Measurements from ENCODE around the gene LSMEM2. TPM values are rescaled to one million over a fixed set of nuclear protein-coding genes. Genes with fewer than 3 reads are reported as not detected.

LSMEM2 gene
- total and polyA plus RNA-seq, 9 of the 15 experiments (the other 6 are each of a cell fraction or from before 2014, with no cell fraction given) = not detected

DNA sequence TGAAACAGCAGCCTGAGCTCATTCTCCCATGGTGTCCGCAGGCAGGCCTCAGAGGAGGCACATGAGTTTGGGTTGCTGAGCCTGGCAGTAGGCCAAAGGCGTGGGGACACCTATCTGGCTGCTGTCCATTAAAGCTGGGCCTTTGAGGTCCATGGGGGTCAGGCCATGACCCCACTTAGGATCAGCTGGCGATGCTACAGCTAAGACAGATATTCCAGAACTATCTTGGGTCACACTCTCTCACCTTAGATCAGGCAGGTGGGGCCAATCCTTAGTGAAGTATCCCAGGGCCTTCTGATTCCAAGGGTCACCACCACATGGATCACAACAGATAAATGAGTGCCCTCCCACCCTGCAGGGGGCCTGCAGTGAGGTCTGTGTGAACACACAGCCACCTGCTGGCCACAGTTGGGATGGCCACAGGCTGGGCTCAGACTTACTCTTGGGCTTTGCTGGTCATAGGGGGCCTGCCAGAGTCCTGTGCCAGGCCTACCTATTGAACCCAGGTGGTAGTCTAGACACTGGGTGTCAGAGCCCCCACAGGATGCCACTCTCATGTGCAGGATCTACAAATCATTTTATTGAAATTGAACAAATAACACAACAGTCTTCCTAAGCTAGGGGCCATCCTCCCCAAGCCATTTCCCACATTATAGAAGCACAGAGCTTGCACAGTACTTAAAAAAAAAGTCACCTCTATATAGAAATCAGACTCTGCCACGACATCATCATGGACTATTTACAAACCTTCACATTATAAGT, 45.6 kb downstream of the LSMEM2 start (continued):
- TF ChIP-seq, protein P1, sequence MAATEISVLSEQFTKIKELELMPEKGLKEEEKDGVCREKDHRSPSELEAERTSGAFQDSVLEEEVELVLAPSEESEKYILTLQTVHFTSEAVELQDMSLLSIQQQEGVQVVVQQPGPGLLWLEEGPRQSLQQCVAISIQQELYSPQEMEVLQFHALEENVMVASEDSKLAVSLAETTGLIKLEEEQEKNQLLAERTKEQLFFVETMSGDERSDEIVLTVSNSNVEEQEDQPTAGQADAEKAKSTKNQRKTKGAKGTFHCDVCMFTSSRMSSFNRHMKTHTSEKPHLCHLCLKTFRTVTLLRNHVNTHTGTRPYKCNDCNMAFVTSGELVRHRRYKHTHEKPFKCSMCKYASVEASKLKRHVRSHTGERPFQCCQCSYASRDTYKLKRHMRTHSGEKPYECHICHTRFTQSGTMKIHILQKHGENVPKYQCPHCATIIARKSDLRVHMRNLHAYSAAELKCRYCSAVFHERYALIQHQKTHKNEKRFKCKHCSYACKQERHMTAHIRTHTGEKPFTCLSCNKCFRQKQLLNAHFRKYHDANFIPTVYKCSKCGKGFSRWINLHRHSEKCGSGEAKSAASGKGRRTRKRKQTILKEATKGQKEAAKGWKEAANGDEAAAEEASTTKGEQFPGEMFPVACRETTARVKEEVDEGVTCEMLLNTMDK (IDR thresholded peaks at IDR 0.05; ENCODE audit: borderline replicate concordance, insufficient read depth, low read depth, low read length, poor library complexity, severe bottlenecking) = peak; percentile 68
- TF ChIP-seq ARID1B (IDR thresholded peaks at IDR 0.05) (peak; percentile 47), TFAM (CRISPR knock-in tag; conservative IDR thresholded peaks at IDR 0.05) (no peak), ZC3H8 (IDR thresholded peaks at IDR 0.05) (no peak), U2AF1 (optimal IDR thresholded peaks at IDR 0.05; ENCODE audit: low read depth, low read length) (no peak), HDAC1 (IDR thresholded peaks at IDR 0.05) (0 out of 4 replicates have a peak, but pooled peaks of 1 of the 2 experiments have one; percentile 24), ZNF77 (CRISPR knock-in tag; IDR thresholded peaks at IDR 0.05) (no peak), RAD21 (CRISPR knock-in tag; conservative IDR thresholded peaks at IDR 0.05 in 1 of 2, IDR thresholded peaks at IDR 0.05 in 1 of 2) (peak; percentile 70 to 91), TCF3 (CRISPR knock-in tag; IDR thresholded peaks at IDR 0.05) (peak; percentile 22; the same call in 1 of the 2 replicates), RCOR1 (IDR thresholded peaks at IDR 0.05; ENCODE audit: borderline replicate concordance in 1 of 2, low read depth in 2 of 2, low read length in 2 of 2) (0 out of 4 replicates have a peak, but pooled peaks of 1 of the 2 experiments have one; percentile 17), TBP (optimal IDR thresholded peaks at IDR 0.05; ENCODE audit: low read depth, low read length) (no peak), NCOR1 (IDR thresholded peaks at IDR 0.05) (peak; percentile 44; the same call in 1 of the 2 replicates), MLX (CRISPR knock-in tag; conservative IDR thresholded peaks at IDR 0.05) (no peak), CBFA2T2 (conservative IDR thresholded peaks at IDR 0.05) (0 out of 2 replicates have a peak, but pooled peaks have one; percentile 9), ZNF780A (CRISPR knock-in tag; IDR thresholded peaks at IDR 0.05) (no peak), OTX1 (CRISPR knock-in tag; IDR thresholded peaks at IDR 0.05) (no peak)
- TF ChIP-seq, protein P2, sequence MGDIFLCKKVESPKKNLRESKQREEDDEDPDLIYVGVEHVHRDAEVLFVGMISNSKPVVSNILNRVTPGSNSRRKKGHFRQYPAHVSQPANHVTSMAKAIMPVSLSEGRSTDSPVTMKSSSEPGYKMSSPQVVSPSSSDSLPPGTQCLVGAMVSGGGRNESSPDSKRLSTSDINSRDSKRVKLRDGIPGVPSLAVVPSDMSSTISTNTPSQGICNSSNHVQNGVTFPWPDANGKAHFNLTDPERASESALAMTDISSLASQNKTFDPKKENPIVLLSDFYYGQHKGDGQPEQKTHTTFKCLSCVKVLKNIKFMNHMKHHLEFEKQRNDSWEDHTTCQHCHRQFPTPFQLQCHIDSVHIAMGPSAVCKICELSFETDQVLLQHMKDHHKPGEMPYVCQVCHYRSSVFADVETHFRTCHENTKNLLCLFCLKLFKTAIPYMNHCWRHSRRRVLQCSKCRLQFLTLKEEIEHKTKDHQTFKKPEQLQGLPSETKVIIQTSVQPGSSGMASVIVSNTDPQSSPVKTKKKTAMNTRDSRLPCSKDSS (IDR thresholded peaks at IDR 0.05; ENCODE audit: low read depth, partially characterized antibody) = no peak
- TF ChIP-seq, protein P3, sequence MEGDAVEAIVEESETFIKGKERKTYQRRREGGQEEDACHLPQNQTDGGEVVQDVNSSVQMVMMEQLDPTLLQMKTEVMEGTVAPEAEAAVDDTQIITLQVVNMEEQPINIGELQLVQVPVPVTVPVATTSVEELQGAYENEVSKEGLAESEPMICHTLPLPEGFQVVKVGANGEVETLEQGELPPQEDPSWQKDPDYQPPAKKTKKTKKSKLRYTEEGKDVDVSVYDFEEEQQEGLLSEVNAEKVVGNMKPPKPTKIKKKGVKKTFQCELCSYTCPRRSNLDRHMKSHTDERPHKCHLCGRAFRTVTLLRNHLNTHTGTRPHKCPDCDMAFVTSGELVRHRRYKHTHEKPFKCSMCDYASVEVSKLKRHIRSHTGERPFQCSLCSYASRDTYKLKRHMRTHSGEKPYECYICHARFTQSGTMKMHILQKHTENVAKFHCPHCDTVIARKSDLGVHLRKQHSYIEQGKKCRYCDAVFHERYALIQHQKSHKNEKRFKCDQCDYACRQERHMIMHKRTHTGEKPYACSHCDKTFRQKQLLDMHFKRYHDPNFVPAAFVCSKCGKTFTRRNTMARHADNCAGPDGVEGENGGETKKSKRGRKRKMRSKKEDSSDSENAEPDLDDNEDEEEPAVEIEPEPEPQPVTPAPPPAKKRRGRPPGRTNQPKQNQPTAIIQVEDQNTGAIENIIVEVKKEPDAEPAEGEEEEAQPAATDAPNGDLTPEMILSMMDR (IDR thresholded peaks at IDR 0.05 in 2 of 3, conservative IDR thresholded peaks at IDR 0.05 in 1 of 3; ENCODE audit: insufficient read depth in 2 of 3, low read depth in 1 of 3, low read length in 3 of 3) = peak; percentile 90 to 97 (median 91)
- TF ChIP-seq, protein P4, sequence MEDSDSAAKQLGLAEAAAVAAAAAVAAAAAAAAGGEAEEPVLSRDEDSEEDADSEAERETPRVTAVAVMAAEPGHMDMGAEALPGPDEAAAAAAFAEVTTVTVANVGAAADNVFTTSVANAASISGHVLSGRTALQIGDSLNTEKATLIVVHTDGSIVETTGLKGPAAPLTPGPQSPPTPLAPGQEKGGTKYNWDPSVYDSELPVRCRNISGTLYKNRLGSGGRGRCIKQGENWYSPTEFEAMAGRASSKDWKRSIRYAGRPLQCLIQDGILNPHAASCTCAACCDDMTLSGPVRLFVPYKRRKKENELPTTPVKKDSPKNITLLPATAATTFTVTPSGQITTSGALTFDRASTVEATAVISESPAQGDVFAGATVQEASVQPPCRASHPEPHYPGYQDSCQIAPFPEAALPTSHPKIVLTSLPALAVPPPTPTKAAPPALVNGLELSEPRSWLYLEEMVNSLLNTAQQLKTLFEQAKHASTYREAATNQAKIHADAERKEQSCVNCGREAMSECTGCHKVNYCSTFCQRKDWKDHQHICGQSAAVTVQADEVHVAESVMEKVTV (CRISPR knock-in tag; IDR thresholded peaks at IDR 0.05) = peak; percentile 40; the same call in 1 of the 2 replicates
